ENCODE measurements around the gene TMEM256.

The TMEM256 gene

GRCh38 chr17:7403977-7404736 is at the start of gene TMEM256:
Gene TMEM256, minus strand, starts transcription at chr17:7404097. Its CDS starts 13 bp downstream, at chr17:7404084.
- DNase-seq (ENCODE audit: low read depth in 4 of 4, low spot score in 1 of 4): peak; percentile 85 to 95 (median 88)

GRCh38 chr17:7448461-7448860 is 44.6 kb upstream of the TMEM256 start:
- DNase-seq (ENCODE audit: low read depth in 4 of 4, low spot score in 1 of 4): no peak

- DNase-seq (ENCODE audit: low read depth in 4 of 4, low spot score in 1 of 4): no peak
Measured at GRCh38 chr17:7445619-7445968, 41.7 kb upstream of the TMEM256 start.

DNA sequence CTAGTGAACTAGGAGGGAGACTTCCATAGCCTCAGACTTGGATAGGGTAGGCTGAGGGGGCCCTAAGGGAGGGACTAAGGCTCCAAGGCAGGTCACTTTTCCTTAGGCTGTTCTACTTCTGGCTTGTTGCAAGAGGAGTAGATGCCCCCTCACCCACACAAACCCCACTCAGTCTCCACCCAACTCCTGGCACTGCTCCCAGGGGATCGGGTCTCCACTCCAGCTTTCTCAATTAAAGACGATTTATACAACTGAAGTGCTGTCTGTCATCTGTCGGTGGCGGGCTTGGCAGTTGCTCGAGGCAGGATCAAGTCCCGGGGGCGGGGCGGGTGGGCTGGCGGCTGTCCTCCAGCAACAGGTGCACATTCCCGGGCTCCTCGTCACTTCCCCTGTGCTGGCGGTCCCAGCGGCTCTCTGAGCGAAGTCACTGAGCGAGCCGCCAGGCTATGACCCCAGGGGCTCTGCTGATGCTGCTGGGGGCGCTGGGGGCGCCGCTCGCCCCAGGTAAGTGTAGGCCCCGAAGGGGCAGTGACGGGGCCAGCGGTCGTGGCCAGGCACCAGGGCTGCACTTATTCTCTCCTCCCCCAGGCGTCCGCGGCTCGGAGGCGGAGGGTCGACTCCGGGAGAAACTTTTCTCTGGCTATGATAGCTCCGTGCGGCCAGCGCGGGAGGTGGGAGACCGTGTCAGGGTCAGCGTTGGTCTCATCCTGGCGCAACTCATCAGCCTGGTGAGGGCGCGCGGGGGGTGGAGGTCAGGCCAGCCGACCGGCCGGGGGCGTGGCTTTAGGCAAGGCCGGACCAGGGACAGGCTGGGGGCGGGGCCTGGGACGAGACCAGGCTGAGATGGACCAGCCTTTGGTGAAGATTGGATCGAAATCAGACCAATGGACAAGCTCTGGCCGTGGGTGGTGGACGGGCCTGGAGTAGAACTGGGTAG is 41.1 kb upstream of the TMEM256 start, which contains the start of gene CHRNB1:
CHRNB1 (plus strand) TSS at position 380 of the 937 bp plus-strand sequence; CDS start at position 447, 67 bp downstream.
- no peak for DNase-seq (ENCODE audit: low read depth in 4 of 4, low spot score in 1 of 4)

DNA sequence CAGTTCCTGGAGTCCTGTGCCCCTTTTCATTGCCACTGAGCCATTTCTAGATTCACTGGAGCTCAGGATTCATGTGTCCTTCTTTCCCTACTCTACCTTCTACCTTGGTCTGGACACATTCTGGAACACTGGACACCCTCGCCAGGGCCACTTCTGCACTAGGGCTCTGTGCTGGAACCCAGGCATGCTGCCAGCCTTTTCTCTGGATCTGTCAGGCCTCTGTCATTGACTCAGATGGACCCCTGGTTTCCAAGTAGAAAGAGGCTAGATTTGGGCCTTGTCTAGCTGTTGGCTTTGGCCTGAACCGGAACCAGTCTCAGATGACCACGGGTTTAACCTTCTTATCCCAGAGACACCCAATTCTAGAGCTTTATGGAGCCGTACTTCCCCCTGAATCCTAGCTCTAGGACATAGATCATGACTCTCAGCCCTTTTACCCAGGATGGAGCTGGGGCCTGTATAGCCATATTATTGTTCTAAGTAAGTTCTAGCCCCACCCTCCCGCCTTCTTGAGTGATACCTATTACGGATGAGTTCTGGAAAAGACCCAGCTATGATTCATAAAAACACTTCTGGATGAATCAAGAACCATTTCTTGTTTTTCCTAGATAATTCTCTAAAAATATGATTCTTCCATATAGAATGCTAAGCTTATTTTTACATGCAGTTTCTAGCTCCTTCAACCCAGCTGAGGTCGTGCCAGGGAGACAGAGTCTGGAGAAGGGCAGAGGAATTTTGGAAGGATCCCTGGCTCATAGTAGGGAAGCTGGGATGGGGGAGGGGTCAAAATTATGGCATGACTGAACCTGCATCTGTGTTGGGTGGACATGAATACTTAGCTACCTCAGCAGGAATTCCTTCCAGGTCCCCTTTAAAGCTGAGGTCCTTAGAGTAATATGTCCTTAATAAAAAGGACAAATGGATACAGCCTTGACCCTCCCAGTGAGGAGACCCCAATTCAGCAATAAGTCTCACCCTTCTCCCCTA is 39.9 kb upstream of the TMEM256 start:
- DNase-seq (ENCODE audit: low read depth in 4 of 4, low spot score in 1 of 4): no peak

DNA sequence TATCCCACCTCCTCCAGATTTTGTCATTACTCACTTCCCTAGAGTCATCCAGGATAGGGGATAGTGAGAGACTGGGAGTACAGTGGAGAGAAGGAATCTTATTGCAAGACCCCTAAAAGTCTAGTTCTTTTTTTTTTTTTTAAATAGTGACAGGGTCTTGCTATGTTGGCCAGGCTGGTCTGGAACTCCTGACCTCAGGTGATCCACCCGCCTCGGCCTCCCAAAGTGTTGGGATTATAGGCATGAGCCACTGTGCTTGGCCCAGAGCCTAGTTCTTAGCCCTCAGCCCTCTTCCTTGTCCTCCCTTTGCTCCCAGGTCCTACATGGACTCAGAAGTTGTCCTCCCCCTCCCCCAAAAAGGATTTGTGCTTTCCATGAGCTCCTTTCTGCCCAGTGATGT is 38.2 kb upstream of the TMEM256 start:
- DNase-seq (ENCODE audit: low read depth in 4 of 4, low spot score in 1 of 4): no peak

DNA sequence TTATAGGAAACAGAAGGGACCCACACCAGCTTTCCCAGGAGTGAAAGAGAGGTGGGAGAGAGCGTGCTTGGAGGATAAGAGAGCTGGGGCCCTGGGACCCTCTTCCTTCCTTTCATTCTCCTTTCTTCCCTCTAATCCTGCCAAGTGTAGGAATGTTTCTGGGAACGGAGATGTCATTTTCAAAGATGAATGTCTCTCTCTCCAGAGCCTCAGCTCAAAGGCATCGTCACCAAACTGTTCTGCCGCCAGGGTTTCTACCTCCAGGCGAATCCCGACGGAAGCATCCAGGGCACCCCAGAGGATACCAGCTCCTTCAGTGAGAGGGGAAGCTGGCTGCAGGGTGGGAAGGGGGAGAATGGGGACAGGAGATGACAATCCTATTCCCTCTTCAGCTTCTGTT is 37.4 kb upstream of the TMEM256 start:
- no peak for DNase-seq (ENCODE audit: low read depth in 4 of 4, low spot score in 1 of 4)

DNA sequence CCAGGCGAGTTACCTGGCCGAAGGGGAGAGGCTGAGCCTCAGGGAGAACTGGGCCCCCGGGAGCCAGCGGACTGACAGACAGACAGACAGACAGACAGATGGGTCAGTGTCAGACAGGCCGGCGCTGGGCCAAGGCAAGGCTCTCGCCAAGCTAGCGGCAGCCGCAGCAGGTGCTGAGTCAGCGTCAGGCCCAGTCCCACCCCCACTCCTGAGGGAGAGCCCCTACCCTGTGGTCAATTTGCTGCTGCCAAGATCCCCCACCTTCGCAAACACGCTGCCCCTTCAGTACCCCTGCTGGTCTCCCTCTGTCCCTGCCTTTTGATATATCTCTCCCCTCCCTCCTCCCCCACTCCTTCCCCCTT is 36.9 kb upstream of the TMEM256 start:
- no peak for DNase-seq (ENCODE audit: low read depth in 4 of 4, low spot score in 1 of 4)

DNA sequence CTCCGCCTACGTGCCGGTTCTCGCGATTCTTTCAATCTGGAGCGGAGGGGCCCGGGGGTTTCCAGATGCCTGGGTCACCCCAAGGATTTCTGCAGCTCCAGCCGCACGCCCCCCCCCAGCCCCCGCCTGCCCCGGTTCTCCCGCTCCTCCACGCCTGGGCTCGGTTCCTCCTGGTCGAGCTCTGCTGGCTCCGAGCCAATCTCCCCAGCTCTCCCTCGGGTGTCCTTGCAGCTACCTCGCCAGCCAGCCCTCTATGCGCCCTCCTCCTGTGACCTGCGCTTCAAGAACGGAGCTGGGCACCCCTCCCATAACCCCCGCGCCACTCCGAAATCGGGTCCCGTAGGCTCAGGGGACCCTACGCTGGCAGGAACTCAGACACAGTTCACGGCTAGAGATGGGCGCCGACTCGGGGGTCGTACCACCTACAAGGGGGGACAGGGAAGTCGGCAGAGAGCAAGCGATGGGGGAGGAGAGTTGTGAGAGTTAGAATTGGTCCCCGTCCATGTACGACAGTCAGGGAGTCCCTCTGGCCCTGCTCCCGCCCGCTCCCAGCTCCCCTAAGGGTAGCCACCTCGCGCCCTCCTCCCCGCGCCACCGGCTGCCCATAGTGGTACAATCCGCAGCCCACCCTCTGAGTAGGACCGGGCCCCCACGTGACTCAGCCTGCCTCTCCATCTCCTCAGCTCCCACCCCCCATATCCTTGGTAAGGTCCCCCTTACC is 36.4 kb upstream of the TMEM256 start:
- peak in 1 of 4 experiments; percentile 51 for DNase-seq (ENCODE audit: low read depth in 4 of 4, low spot score in 1 of 4)

- DNase-seq (ENCODE audit: low read depth in 4 of 4, low spot score in 1 of 4): no peak
Measured at GRCh38 chr17:7439462-7440112, 35.7 kb upstream of the TMEM256 start, which contains the start of gene FGF11. Gene FGF11, plus strand, starts transcription at chr17:7439512. Its CDS starts 109 bp downstream, at chr17:7439621.

GRCh38 chr17:7438656-7439460 is 35.0 kb upstream of the TMEM256 start:
- DNase-seq (ENCODE audit: low read depth in 4 of 4, low spot score in 1 of 4): no peak

- DNase-seq (ENCODE audit: low read depth in 4 of 4, low spot score in 1 of 4): peak in 3 of 4 experiments; percentile 37 to 73 (median 49)
Measured at GRCh38 chr17:7437950-7438614, 34.2 kb upstream of the TMEM256 start.

DNA sequence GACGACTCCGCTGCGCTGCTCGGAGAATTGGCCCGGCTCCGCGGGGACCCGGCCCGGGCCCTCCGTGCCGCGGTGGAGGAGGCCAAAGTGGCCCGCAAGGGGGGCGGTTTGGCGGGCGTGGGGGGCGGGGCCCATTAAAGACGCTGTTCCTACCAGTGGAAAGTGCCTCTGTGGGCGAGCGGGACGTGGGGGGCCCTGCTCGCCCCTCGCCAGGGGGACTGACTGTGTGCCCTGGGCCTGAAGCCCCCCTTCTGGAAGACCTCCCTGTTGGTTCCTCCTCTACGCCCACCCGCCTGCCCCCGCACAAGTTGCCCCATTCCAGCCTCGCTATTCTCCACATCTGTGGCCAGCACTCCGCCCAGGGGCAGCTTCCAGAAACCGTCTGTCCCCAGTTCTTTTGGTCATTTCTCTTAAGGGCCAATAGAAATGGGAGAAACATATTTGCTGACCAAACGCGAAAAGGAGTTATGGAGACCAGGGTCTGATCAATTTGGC is 33.5 kb upstream of the TMEM256 start:
- DNase-seq (ENCODE audit: low read depth in 4 of 4, low spot score in 1 of 4): no peak

DNA sequence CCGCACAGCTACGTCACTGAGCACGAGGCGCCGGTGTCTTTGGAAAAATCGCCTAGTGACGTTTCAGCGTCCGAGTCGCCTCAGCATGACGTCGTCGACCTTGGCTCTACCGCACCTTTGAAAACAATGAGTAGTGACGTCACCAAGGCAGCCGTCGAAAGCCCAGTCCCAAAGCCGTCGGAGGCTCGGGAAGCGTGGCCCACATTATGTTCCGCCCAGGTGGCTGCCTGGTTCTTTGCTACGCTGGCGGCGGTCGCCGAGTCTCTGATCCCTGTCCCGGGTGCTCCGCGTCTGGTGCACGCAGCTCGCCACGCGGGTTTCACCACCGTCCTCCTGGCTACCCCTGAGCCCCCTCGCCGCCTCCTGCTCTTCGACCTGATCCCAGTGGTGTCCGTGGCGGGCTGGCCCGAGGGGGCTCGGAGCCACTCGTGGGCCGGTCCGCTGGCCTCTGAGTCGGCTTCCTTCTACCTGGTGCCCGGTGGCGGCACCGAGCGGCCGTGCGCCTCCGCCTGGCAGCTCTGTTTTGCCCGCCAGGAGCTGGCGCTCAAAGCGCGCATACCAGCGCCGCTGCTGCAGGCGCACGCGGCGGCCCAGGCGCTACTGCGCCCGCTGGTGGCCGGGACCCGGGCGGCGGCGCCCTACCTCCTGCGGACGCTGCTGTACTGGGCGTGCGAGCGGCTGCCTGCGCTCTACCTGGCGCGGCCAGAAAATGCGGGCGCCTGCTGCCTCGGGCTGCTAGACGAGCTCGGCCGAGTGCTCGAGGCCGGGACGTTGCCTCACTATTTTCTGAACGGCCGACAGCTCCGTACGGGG is 32.9 kb upstream of the TMEM256 start:
- peak; percentile 42 to 76 (median 56) for DNase-seq (ENCODE audit: low read depth in 4 of 4, low spot score in 1 of 4)

GRCh38 chr17:7435676-7436555 is 32.0 kb upstream of the TMEM256 start:
- peak in 2 of 4 experiments; percentile 32 to 48 for DNase-seq (ENCODE audit: low read depth in 4 of 4, low spot score in 1 of 4)

- no peak for DNase-seq (ENCODE audit: low read depth in 4 of 4, low spot score in 1 of 4)
Measured at GRCh38 chr17:7432296-7432695, 28.4 kb upstream of the TMEM256 start.

All from stimulated activated CD4-positive, alpha-beta T cell treated with anti-CD3 and anti-CD28 coated beads, Interleukin-1b, Interleukin-23, amount 100 ng/mL, for 24 hours (primary cell).